Measurements from ENCODE around the gene YPEL2. TPM values are rescaled to one million over a fixed set of nuclear protein-coding genes. Genes with fewer than 3 reads are reported as not detected.
A peak's percentile ranks its signal among the peaks of the same experiment; 100 is the strongest.

Gene YPEL2
- total RNA-seq, 1 donor from 2014 or later, result 8.7 TPM

GRCh38 chr17:59399914-59400313 lies 68.5 kb downstream of the YPEL2 start:
- H3K27me3 Mint-ChIP-seq (ENCODE audit: low read depth), result no peaks in the 10 kb centered on the region

GRCh38 chr17:59400858-59401257 lies 69.4 kb downstream of the YPEL2 start:
- Mint-ChIP-seq H3K4me3 (no peak overlapping the region), H3K27me3 (ENCODE audit: low read depth) (no peaks in the 10 kb centered on the region), H3K27ac (peak overlapping the region; percentile 86), H3K9me3 (no peaks in the 10 kb centered on the region), H3K36me3 (peaks cover 17% of the 10 kb centered on the region), H3K4me1 (peaks cover 22% of the 10 kb centered on the region)
- DNase-seq (ENCODE audit: low spot score in 2 of 2, unreplicated experiment in 2 of 2), result no peak
- no peak for TF ChIP-seq CTCF (IDR thresholded peaks at IDR 0.05; ENCODE audit: unreplicated experiment)

More at GRCh38 chr17:59399914-59400313, 68.5 kb downstream of the YPEL2 start:
- Mint-ChIP-seq H3K4me3 (no peak overlapping the region), H3K27ac (peak overlapping the region; percentile 43), H3K4me1 (peaks cover 20% of the 10 kb centered on the region), H3K36me3 (peaks cover 24% of the 10 kb centered on the region), H3K9me3 (no peaks in the 10 kb centered on the region)
- DNase-seq (ENCODE audit: low spot score in 2 of 2, unreplicated experiment in 2 of 2), result no peak
- no peak for TF ChIP-seq CTCF (IDR thresholded peaks at IDR 0.05; ENCODE audit: unreplicated experiment)

GRCh38 chr17:59401274-59401673 lies 69.8 kb downstream of the YPEL2 start:
- Mint-ChIP-seq H3K9me3 (no peaks in the 10 kb centered on the region), H3K27ac (peak overlapping the region; percentile 68), H3K36me3 (peaks cover 15% of the 10 kb centered on the region), H3K27me3 (ENCODE audit: low read depth) (no peaks in the 10 kb centered on the region), H3K4me3 (no peak overlapping the region), H3K4me1 (peaks cover 26% of the 10 kb centered on the region)
- no peak for TF ChIP-seq CTCF (IDR thresholded peaks at IDR 0.05; ENCODE audit: unreplicated experiment)
- no peak for DNase-seq (ENCODE audit: low spot score in 2 of 2, unreplicated experiment in 2 of 2)

GRCh38 chr17:59401725-59402124 lies 70.3 kb downstream of the YPEL2 start:
- no peak for DNase-seq (ENCODE audit: low spot score in 2 of 2, unreplicated experiment in 2 of 2)
- no peak overlapping the region for H3K4me3 Mint-ChIP-seq
- H3K27me3 Mint-ChIP-seq (ENCODE audit: low read depth), result no peaks in the 10 kb centered on the region
- no peaks in the 10 kb centered on the region for H3K9me3 Mint-ChIP-seq
- peaks cover 31% of the 10 kb centered on the region for H3K4me1 Mint-ChIP-seq
- TF ChIP-seq CTCF (IDR thresholded peaks at IDR 0.05; ENCODE audit: unreplicated experiment), result no peak
- peaks cover 14% of the 10 kb centered on the region for H3K36me3 Mint-ChIP-seq
- H3K27ac Mint-ChIP-seq, result peak overlapping the region; percentile 68

GRCh38 chr17:59402760-59403159 lies 71.3 kb downstream of the YPEL2 start:
- no peak overlapping the region for H3K4me3 Mint-ChIP-seq
- no peaks in the 10 kb centered on the region for H3K27me3 Mint-ChIP-seq (ENCODE audit: low read depth)
- H3K36me3 Mint-ChIP-seq, result peaks cover 8% of the 10 kb centered on the region
- no peak for DNase-seq (ENCODE audit: low spot score in 2 of 2, unreplicated experiment in 2 of 2)
- no peaks in the 10 kb centered on the region for H3K9me3 Mint-ChIP-seq
- H3K4me1 Mint-ChIP-seq, result peaks cover 39% of the 10 kb centered on the region
- TF ChIP-seq CTCF (IDR thresholded peaks at IDR 0.05; ENCODE audit: unreplicated experiment), result no peak
- no peak overlapping the region for H3K27ac Mint-ChIP-seq

- peaks cover 3% of the 10 kb centered on the region for H3K36me3 Mint-ChIP-seq
- peaks cover 43% of the 10 kb centered on the region for H3K4me1 Mint-ChIP-seq
- no peaks in the 10 kb centered on the region for H3K9me3 Mint-ChIP-seq
- TF ChIP-seq CTCF (IDR thresholded peaks at IDR 0.05; ENCODE audit: unreplicated experiment), result no peak
- no peak overlapping the region for H3K4me3 Mint-ChIP-seq
- no peak overlapping the region for H3K27ac Mint-ChIP-seq
- DNase-seq (ENCODE audit: low spot score in 2 of 2, unreplicated experiment in 2 of 2), result no peak
- H3K27me3 Mint-ChIP-seq (ENCODE audit: low read depth), result no peaks in the 10 kb centered on the region
Observed at GRCh38 chr17:59404471-59404870, 73.0 kb downstream of the YPEL2 start.

All from mesothelial cell of epicardium (in vitro differentiated cells).